Kidney (tissue), 14 donors: Measurements from ENCODE around the gene SMAD6. TPM values are rescaled to one million over a fixed set of nuclear protein-coding genes. Genes with fewer than 3 reads are reported as not detected.

Experiments used
- DNase-seq, 5 donors: peaks; one replicate each; pipeline ENCODE4 v3.0.0-alpha.2; 2013 to 2020
- FAIRE-seq: peaks from 2 replicates; lab custom pipeline; 2012; peaks lifted over from hg19 to GRCh38; lab: Jason Lieb, UNC
- H3K27ac ChIP-seq, 2 donors: one replicate each; pipeline ENCODE4 v1.7.0; 2013; ENCODE audit warnings: low read depth in 2 of 2, low read length in 2 of 2, inconsistent platforms in 1 of 2
- H3K27me3 ChIP-seq: one replicate; pipeline ENCODE4 v1.7.1; 2013; ENCODE audit warnings: low read length, inconsistent platforms; ENCODE audit not compliant: control insufficient read depth, insufficient read depth
- H3K36me3 ChIP-seq, 3 donors: one replicate each; pipeline versions ENCODE4 v1.7.0 to v1.7.1; 2013; ENCODE audit warnings: low read length in 3 of 3, control low read depth in 1 of 3, inconsistent platforms in 1 of 3; ENCODE audit not compliant: insufficient read depth in 3 of 3, control insufficient read depth in 2 of 3
- H3K4me1 ChIP-seq, 3 donors: one replicate each; pipeline versions ENCODE4 v1.7.0 to v1.7.1; 2013; ENCODE audit warnings: low read length in 3 of 3, inconsistent platforms in 1 of 3, low read depth in 1 of 3; ENCODE audit not compliant: control insufficient read depth in 2 of 3, insufficient read depth in 2 of 3
- H3K4me3 ChIP-seq, 3 donors: one replicate each; pipeline versions ENCODE4 v1.7.0 to v1.8.1; 2013; ENCODE audit warnings: low read length in 3 of 3, control low read depth in 1 of 3, inconsistent platforms in 1 of 3
- H3K9ac ChIP-seq, 3 donors: one replicate each; pipeline versions ENCODE4 v1.7.0 to v1.7.1; 2013; ENCODE audit warnings: low read length in 3 of 3, control low read depth in 1 of 3, inconsistent platforms in 1 of 3
- H3K9me3 ChIP-seq, 3 donors: one replicate each; pipeline versions ENCODE4 v1.7.0 to v1.7.1; 2013; ENCODE audit warnings: low read length in 3 of 3, control low read depth in 1 of 3, inconsistent platforms in 1 of 3; ENCODE audit not compliant: control insufficient read depth in 2 of 3, insufficient read depth in 1 of 3
- intact Hi-C: fragments of 100-400 bp; cut with DNase I; formaldehyde crosslinking; loops from one replicate; pipeline ENCODE4 v1.11.1; 2022
- polyA plus RNA-seq: library from polyadenylated mRNA; stranded (reverse); fragments of 350-450 nt; fragmentation: Illumina TruSeq; extraction: RNeasy Lipid Tissue Mini Kit (QIAGEN cat#74804); gene quantifications from one replicate; pipeline ENCODE4 v1.2.3, GENCODE V29; 2014; ENCODE audit warnings: low read depth, low replicate concordance; ENCODE audit not compliant: insufficient read depth
- total RNA-seq: library from RNA; stranded (reverse); fragmentation: NEBNext Ultra II Directional; extraction: Animal tissue kit (Norgen Biotek cat#: 25700); gene quantifications from one replicate; pipeline ENCODE4 v1.2.1, GENCODE V29; 2021
- TF ChIP-seq, protein P1 (sequence below): IDR thresholded peaks from 3 replicates; pipeline ENCODE4 v1.5.1; 2012; ENCODE audit warnings: mild to moderate bottlenecking, moderate library complexity, borderline replicate concordance; ENCODE audit not compliant: insufficient read depth; ENCODE audit errors: extremely low read depth
- donor health status: control.
- donor health status: control.
- donor health status: control.
- donor health status: control.
- donor health status: control.
- donor health status: DM: yes; HTN: yes; CAD: no.
- donor health status: Normal renal cell carcinoma (clear cell type).

Gene SMAD6
- total and polyA plus RNA-seq, 2 donors from 2014 or later: 15.4 to 23.0 TPM

DNA sequence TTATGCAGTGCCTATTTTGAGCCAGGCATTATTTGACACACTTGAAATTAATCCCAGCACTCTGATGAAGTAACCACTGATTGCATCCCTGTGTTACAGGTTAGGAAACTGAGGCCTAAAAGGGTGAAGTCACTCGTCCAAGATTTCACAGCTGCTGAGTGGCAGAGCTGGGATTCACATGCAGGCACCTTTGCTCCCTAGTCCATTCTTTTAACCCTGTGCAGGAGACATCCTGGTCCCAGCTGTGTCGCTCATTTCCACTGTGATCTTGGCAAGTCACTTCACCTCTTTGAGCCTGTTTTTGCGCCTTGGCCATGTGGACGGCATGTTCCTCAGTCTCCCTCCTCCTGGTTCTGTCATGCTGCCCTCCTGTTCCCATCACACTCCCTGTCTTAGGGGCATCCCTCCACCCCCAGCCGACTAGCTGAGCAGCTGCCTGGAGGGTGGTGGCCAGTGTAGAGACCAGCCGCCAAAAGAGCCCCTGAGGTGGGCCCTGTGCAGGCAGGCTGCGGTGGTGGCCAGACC is 70.6 kb downstream of the SMAD6 start:
- H3K4me1 ChIP-seq: peaks cover 16 to 48% (median 41%) of the 10 kb centered on the region in 3 donors

DNA sequence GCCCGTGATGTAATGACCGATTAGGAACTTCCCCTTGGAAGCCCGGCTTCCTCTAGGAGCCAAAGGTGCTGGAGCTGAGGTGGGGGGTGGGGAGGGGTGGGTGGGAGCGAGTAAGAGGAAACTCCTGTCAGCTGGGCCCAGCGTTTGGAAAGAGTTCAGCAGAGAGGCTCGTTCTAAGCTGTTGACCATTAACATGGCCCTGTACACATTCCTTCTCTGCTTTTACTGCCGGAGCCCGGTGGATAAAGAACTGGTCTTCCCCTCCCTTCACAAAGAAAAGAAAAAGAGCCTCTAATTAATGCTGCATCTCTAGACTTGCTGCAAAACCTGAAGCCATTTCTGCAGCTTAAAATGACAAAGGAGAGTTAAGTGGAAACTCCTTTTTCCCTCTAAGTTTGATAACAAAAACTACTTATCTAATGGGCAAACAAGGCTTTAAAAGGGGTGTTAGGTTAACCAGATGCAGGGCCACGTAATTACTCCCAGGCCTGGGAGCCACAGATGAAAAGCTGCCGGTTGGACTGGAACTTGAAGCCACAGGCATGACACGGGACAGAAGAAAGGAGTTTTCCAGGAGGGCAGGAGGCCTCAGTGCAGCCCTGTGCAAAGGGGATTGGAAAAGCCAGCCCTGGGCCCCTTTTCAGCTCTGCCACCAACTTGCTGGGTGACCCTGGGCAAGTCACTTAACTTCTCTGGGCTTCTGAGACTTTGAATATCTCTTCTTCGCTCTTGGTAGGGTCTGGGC is 71.3 kb downstream of the SMAD6 start:
- peak; percentile 88 to 97 (median 89) for DNase-seq
- Histone ChIP-seq H3K4me3 (peak overlapping the region in 1 of 3 donors; percentile 36), H3K36me3 (no peaks in the 10 kb centered on the region), H3K9me3 (no peaks in the 10 kb centered on the region), H3K27ac (peak overlapping the region; percentile 74 to 89), H3K27me3 (no peaks in the 10 kb centered on the region), H3K9ac (peak overlapping the region in 1 of 3 donors; percentile 67), H3K4me1 (peaks cover 16 to 48% (median 41%) of the 10 kb centered on the region in 3 donors)
- no peak for FAIRE-seq
- intact Hi-C loops: no loop called here
- TF ChIP-seq, protein P1, sequence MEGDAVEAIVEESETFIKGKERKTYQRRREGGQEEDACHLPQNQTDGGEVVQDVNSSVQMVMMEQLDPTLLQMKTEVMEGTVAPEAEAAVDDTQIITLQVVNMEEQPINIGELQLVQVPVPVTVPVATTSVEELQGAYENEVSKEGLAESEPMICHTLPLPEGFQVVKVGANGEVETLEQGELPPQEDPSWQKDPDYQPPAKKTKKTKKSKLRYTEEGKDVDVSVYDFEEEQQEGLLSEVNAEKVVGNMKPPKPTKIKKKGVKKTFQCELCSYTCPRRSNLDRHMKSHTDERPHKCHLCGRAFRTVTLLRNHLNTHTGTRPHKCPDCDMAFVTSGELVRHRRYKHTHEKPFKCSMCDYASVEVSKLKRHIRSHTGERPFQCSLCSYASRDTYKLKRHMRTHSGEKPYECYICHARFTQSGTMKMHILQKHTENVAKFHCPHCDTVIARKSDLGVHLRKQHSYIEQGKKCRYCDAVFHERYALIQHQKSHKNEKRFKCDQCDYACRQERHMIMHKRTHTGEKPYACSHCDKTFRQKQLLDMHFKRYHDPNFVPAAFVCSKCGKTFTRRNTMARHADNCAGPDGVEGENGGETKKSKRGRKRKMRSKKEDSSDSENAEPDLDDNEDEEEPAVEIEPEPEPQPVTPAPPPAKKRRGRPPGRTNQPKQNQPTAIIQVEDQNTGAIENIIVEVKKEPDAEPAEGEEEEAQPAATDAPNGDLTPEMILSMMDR: no peak

More for the DNA sequence above, 70.6 kb downstream of the SMAD6 start:
- no peaks in the 10 kb centered on the region for H3K9me3 ChIP-seq
- FAIRE-seq (no peak), DNase-seq (no peak)
- H3K27me3 ChIP-seq: no peaks in the 10 kb centered on the region
- TF ChIP-seq, protein P1: no peak
- H3K36me3 ChIP-seq: no peaks in the 10 kb centered on the region
- H3K27ac ChIP-seq: peak overlapping the region; percentile 63 to 84
- no peak overlapping the region for H3K4me3 ChIP-seq
- intact Hi-C loops: no loop called here
- H3K9ac ChIP-seq: peak overlapping the region in 1 of 3 donors; percentile 47

DNA sequence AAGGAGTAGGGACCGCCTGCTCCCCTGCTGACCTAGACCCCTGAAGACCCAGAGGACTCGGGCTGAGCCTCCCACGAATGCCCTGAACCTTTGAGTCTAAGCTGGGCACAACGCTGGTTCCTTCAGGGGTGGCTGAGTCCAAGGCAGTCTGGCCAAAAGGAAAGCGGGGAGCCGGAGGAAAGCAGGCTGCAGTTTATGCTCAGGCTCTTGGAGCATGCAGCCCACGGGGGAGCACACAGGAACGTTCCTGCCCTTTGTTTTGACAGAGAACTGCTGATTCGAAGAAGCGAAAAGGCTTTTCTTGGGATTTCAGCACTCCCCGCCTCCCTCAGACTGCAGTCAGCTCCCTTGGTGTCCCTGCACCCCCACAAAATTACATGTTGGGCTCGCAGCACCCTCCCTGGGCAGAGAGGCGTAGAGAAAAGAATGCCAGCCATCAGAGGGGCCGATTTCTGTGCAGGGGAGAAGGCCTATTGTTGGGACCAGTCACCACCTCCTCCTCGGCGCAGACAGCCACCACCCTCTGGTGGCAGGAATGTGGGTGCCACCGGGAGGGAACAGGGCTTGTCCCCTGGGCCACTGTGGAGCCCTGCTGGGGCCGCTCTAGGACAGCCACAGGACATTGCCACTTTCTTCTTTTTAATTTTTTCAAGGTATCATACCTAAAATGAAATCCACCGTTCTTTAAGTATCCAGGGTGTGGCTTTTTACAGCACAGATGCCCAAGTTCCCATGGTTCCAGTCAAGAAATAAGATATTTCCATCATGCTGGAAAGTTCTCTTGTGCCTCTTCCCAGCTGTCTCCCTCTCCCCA is 72.2 kb downstream of the SMAD6 start:
- peak overlapping the region in 1 of 3 donors; percentile 36 for H3K4me3 ChIP-seq
- intact Hi-C loops: no loop called here
- FAIRE-seq: no peak
- TF ChIP-seq, protein P1: peak; percentile 98
- H3K9ac ChIP-seq: peak overlapping the region in 1 of 3 donors; percentile 67
- H3K36me3 ChIP-seq: no peaks in the 10 kb centered on the region
- H3K27me3 ChIP-seq: no peaks in the 10 kb centered on the region
- peak; percentile 93 to 96 (median 95) for DNase-seq
- peaks cover 16 to 54% (median 46%) of the 10 kb centered on the region in 3 donors for H3K4me1 ChIP-seq
- no peaks in the 10 kb centered on the region for H3K9me3 ChIP-seq
- H3K27ac ChIP-seq: peak overlapping the region; percentile 74 to 89
